Heart right ventricle (tissue), 16 donors: Measurements from ENCODE around the gene METTL15. TPM values are rescaled to one million over a fixed set of nuclear protein-coding genes. Genes with fewer than 3 reads are reported as not detected.

Experiments used
- ATAC-seq, 8 donors: fragments of 200-7000 bp; cut with Tn5 transposase; one replicate each; pipeline ENCODE4 v1.9.1; 2020; ENCODE audit warnings: mild to moderate bottlenecking in 8 of 8, moderate library complexity in 8 of 8, moderate number of reproducible peaks in 1 of 8
- DNase-seq, 2 donors: peaks; one replicate each; pipeline ENCODE4 v3.0.0-alpha.2; 2020
- H3K27ac ChIP-seq, 10 donors: fragments of 200-600 bp; sonication (generic) in 2 of 10; one replicate each; pipeline versions ENCODE4 v1.5.0 to v1.8.0; 2020 to 2022; ENCODE audit warnings: mild to moderate bottlenecking in 3 of 10
- H3K27me3 ChIP-seq, 7 donors: fragments of 200-600 bp; one replicate each; pipeline ENCODE4 v1.8.0; 2021 to 2022; ENCODE audit warnings: mild to moderate bottlenecking in 2 of 7
- H3K36me3 ChIP-seq, 9 donors: fragments of 200-600 bp; sonication (generic) in 1 of 9; one replicate each; pipeline versions ENCODE4 v1.5.0 to v1.8.0; 2020 to 2022; ENCODE audit warnings: mild to moderate bottlenecking in 2 of 9
- H3K4me1 ChIP-seq, 9 donors: fragments of 200-600 bp; sonication (generic) in 1 of 9; one replicate each; pipeline versions ENCODE4 v1.5.0 to v1.8.0; 2020 to 2022; ENCODE audit warnings: mild to moderate bottlenecking in 4 of 9
- H3K4me3 ChIP-seq, 10 donors: fragments of 200-600 bp; sonication (generic) in 2 of 10; one replicate each; pipeline versions ENCODE4 v1.5.0 to v1.8.0; 2020 to 2022; ENCODE audit warnings: mild to moderate bottlenecking in 7 of 10, moderate library complexity in 2 of 10
- H3K9me3 ChIP-seq, 11 donors: fragments of 200-600 bp in 10 of 11; sonication (generic) in 2 of 11; one replicate each; pipeline versions ENCODE4 v1.5.0 to v1.8.0; 2013 to 2022; ENCODE audit warnings: mild to moderate bottlenecking in 2 of 11, control low read depth in 1 of 11, moderate library complexity in 1 of 11
- CTCF ChIP-seq, 9 donors: fragments of 200-600 bp; sonication (generic) in 2 of 9; IDR thresholded peaks; one replicate each; pipeline versions ENCODE4 v1.5.0 to v1.8.0; 2021 to 2022; ENCODE audit warnings: antibody characterized with exemption in 9 of 9, mild to moderate bottlenecking in 5 of 9, moderate library complexity in 1 of 9
- WGBS, 2 donors: extraction: QIAGEN DNeasy Blood & Tissue Kit; methylation state at CpG; one replicate each; pipeline ENCODE4 v1.1.7; 2013; ENCODE audit warnings: inconsistent platforms in 1 of 2; 5-methylcytosine and 5-hydroxymethylcytosine counted together
- intact Hi-C, 10 donors: fragments of 100-400 bp; cut with DNase I; formaldehyde crosslinking; loops; one replicate each; pipeline versions ENCODE4 v1.11.1 to v1.14.2; 2022
- polyA plus RNA-seq, 2 donors: library from polyadenylated mRNA; stranded (reverse); fragments of 200-250 nt; gene quantifications; one replicate each; pipeline ENCODE4 v1.2.3, GENCODE V29; 2013
- total RNA-seq, 10 donors: library from RNA; stranded (reverse); fragmentation: NEBNext Ultra II Directional in 3 of 10; extraction: Animal tissue kit (Norgen Biotek cat#: 25700) in 3 of 10; gene quantifications; one replicate each; pipeline versions ENCODE4 v1.2.1 to v1.2.4, GENCODE V29; 2021 to 2023
- donor health status: Arrhythmogenic right ventricular cardiomyopathy.
- donor health status: ischemic (EF 13 %, LVEDD 7.1; RV severe dilation, severe dysfunction).
- donor health status: healthy with polysubstance abuse.
- donor health status: DM: no; HTN: yes; CAD: no.
- donor health status: DM: no; HTN: no; CAD: no.
- donor health status: ischemic (EF 25% LVEDD 6.9; RV normal size, moderate dysfunction).
- donor health status: ischemic (EF 25% LVEDD 5.7; RV mildly dilated, moderate dysfunction).
- donor health status: healthy.
- donor health status: DM: yes; HTN: yes; CAD: no.
- donor health status: Ischemic cardiomyopathy.
- donor health status: ischemic (EF 35%, LVEDD 5.7; RV mildly dilated, moderate dysfunction).
- donor health status: nonischemic (EF 11% LVEDD 7.7; RV severe dilation, severe dysfunction).
- donor health status: DM: yes; HTN: yes; CAD: no.
- donor health status: PGD.
- donor health status: ischemic (EF 29% LVEDD 5.4; RV normal size, mild dysfunction).
- donor health status: nonischemic (EF 23%, LVEDD 6.1; RV moderate dilation, normal function).

METTL15 gene
- total and polyA plus RNA-seq, 12 donors = 4.7 to 13.6 (median 11.8) TPM

- Histone ChIP-seq H3K9me3 (no peaks in the 10 kb centered on the region), H3K27me3 (no peaks in the 10 kb centered on the region), H3K4me3 (no peak overlapping the region), H3K36me3 (no peaks in the 10 kb centered on the region), H3K27ac (no peak overlapping the region), H3K4me1 (peaks cover 0 to 20% (median 0%) of the 10 kb centered on the region in 9 donors)
- WGBS, 2 donors = 74 to 82% methylated on average over 2 of the region's 2 CpGs
- DNase-seq (no peak), ATAC-seq (no peak)
- intact Hi-C loops = no loop called here
- no peak for TF ChIP-seq CTCF (IDR thresholded peaks at IDR 0.05)
Observed at GRCh38 chr11:28243581-28243980, 135.4 kb downstream of the METTL15 start.

GRCh38 chr11:28245131-28245530 is 136.9 kb downstream of the METTL15 start:
- 92 to 97% methylated on average over 2 of the region's 2 CpGs for WGBS, 2 donors
- DNase-seq (no peak), ATAC-seq (no peak)
- Histone ChIP-seq H3K27me3 (no peaks in the 10 kb centered on the region), H3K4me1 (peaks cover 0 to 20% (median 0%) of the 10 kb centered on the region in 9 donors), H3K9me3 (peaks cover 0 to 7% (median 0%) of the 10 kb centered on the region in 11 donors), H3K27ac (no peak overlapping the region), H3K4me3 (no peak overlapping the region), H3K36me3 (no peaks in the 10 kb centered on the region)
- intact Hi-C loops = no loop called here
- no peak for TF ChIP-seq CTCF (IDR thresholded peaks at IDR 0.05)

GRCh38 chr11:28250192-28250591 is 142.0 kb downstream of the METTL15 start:
- intact Hi-C loops = no loop called here
- Histone ChIP-seq H3K4me1 (no peaks in the 10 kb centered on the region), H3K9me3 (peaks cover 0 to 23% (median 5%) of the 10 kb centered on the region in 11 donors), H3K36me3 (no peaks in the 10 kb centered on the region), H3K27me3 (no peaks in the 10 kb centered on the region), H3K27ac (no peak overlapping the region), H3K4me3 (no peak overlapping the region)
- ATAC-seq (no peak), DNase-seq (no peak)
- TF ChIP-seq CTCF (IDR thresholded peaks at IDR 0.05) = no peak

- WGBS, 2 donors = 90 to 91% methylated on average over 2 of the region's 2 CpGs
- Histone ChIP-seq H3K27me3 (no peaks in the 10 kb centered on the region), H3K27ac (no peak overlapping the region), H3K9me3 (peaks cover 0 to 34% (median 6%) of the 10 kb centered on the region in 11 donors), H3K4me3 (no peak overlapping the region), H3K4me1 (no peaks in the 10 kb centered on the region), H3K36me3 (no peaks in the 10 kb centered on the region)
- TF ChIP-seq CTCF (IDR thresholded peaks at IDR 0.05) = no peak
- DNase-seq (no peak), ATAC-seq (no peak)
- intact Hi-C loops = no loop called here
Observed at GRCh38 chr11:28251257-28251656, 143.1 kb downstream of the METTL15 start.

- Histone ChIP-seq H3K9me3 (peaks cover 0 to 47% (median 20%) of the 10 kb centered on the region in 11 donors), H3K36me3 (no peaks in the 10 kb centered on the region), H3K27me3 (no peaks in the 10 kb centered on the region), H3K27ac (no peak overlapping the region), H3K4me1 (no peaks in the 10 kb centered on the region), H3K4me3 (no peak overlapping the region)
- DNase-seq (no peak), ATAC-seq (no peak)
- TF ChIP-seq CTCF (IDR thresholded peaks at IDR 0.05) = no peak
- intact Hi-C loops = no loop called here
Observed at GRCh38 chr11:28257761-28258160, 149.6 kb downstream of the METTL15 start.
